DND-41 (cell line): Measurements from ENCODE around the gene KRTAP4-12.
"Not testable (repeated sequence)": the region's sequence is repeated elsewhere in the genome, so short reads cannot be mapped to it uniquely, and the experiment has no call there.

Source experiments
- ATAC-seq: fragments of 200-7000 bp; cut with Tn5 transposase; 3 replicates; pipeline ENCODE4 v1.9.1; 2021; ENCODE audit warnings: low read depth; ENCODE audit not compliant: insufficient read depth
- DNase-seq: peaks from one replicate; pipeline ENCODE4 v3.0.0-alpha.2; 2020
- H2AFZ ChIP-seq: 2 replicates; pipeline ENCODE4 v1.6.0; 2012; ENCODE audit warnings: low read depth, low read length
- H3K27ac ChIP-seq: 2 replicates; pipeline ENCODE4 v1.5.1; 2012; ENCODE audit warnings: low read length, inconsistent platforms
- H3K27me3 ChIP-seq: fragments of 200-600 bp; sonication (generic); 2 replicates; pipeline ENCODE4 v1.6.0; 2012; ENCODE audit warnings: low read length, mild to moderate bottlenecking, inconsistent platforms; ENCODE audit not compliant: insufficient read depth, poor library complexity
- H3K36me3 ChIP-seq: 2 replicates; pipeline ENCODE4 v1.5.1; 2012; ENCODE audit warnings: low read length, inconsistent platforms; ENCODE audit not compliant: insufficient read depth
- H3K4me1 ChIP-seq: 2 replicates; pipeline ENCODE4 v1.5.1; 2012; ENCODE audit warnings: mild to moderate bottlenecking, low read length; ENCODE audit not compliant: insufficient read depth
- H3K4me2 ChIP-seq: 2 replicates; pipeline ENCODE4 v1.6.0; 2012; ENCODE audit warnings: mild to moderate bottlenecking, moderate library complexity, low read length, inconsistent platforms; ENCODE audit not compliant: insufficient read depth
- H3K4me3 ChIP-seq, 2 experiments: fragments of 200-600 bp in 1 of 2; shearing (Covaris generic) in 1 of 2; 2 replicates each; pipeline ENCODE4 v1.5.1; 2012 to 2016; ENCODE audit warnings: inconsistent platforms in 2 of 2, low read length in 2 of 2, mild to moderate bottlenecking in 2 of 2, low read depth in 1 of 2, moderate library complexity in 1 of 2
- H3K79me2 ChIP-seq: 2 replicates; pipeline ENCODE4 v1.6.0; 2012; ENCODE audit warnings: low read length, inconsistent platforms; ENCODE audit not compliant: insufficient read depth
- H3K9ac ChIP-seq: 2 replicates; pipeline ENCODE4 v1.6.0; 2012; ENCODE audit warnings: low read depth, mild to moderate bottlenecking, inconsistent platforms, low read length, moderate library complexity
- H3K9me3 ChIP-seq: 2 replicates; pipeline ENCODE4 v1.5.1; 2012; ENCODE audit warnings: low read length, moderate library complexity, mild to moderate bottlenecking, inconsistent platforms; ENCODE audit not compliant: insufficient read depth, severe bottlenecking
- H4K20me1 ChIP-seq: 2 replicates; pipeline ENCODE4 v1.6.0; 2012; ENCODE audit warnings: low read length; ENCODE audit not compliant: insufficient read depth
- EZH2 ChIP-seq: IDR thresholded peaks from 3 replicates; pipeline ENCODE4 v1.6.1; 2012; ENCODE audit warnings: borderline replicate concordance, low read depth, mild to moderate bottlenecking, moderate library complexity, low read length, inconsistent platforms; ENCODE audit not compliant: severe bottlenecking
- TF ChIP-seq, protein P1 (sequence below): IDR thresholded peaks from 2 replicates; pipeline ENCODE4 v1.5.1; 2012; ENCODE audit warnings: borderline replicate concordance, low read length, moderate library complexity, mild to moderate bottlenecking; ENCODE audit not compliant: poor library complexity, severe bottlenecking; ENCODE audit errors: extremely low read depth

KRTAP4-12 gene

GRCh38 chr17:41151525-41151924 lies 27.5 kb upstream of the KRTAP4-12 start:
- no peak for DNase-seq
- no peak overlapping the region for H3K9ac ChIP-seq

GRCh38 chr17:41150026-41150425 lies 26.0 kb upstream of the KRTAP4-12 start:
- Histone ChIP-seq H3K27me3 (peaks cover 10% of the 10 kb centered on the region), H3K27ac (no peak overlapping the region), H3K4me2 (no peak overlapping the region), H4K20me1 (no peaks in the 10 kb centered on the region), H3K9me3 (no peaks in the 10 kb centered on the region), H2AFZ (no peak overlapping the region), H3K36me3 (no peaks in the 10 kb centered on the region), H3K9ac (no peak overlapping the region), H3K4me1 (no peaks in the 10 kb centered on the region), H3K4me3 (no peak overlapping the region), H3K79me2 (no peaks in the 10 kb centered on the region)
- no peak for TF ChIP-seq EZH2
- TF ChIP-seq, protein P1, sequence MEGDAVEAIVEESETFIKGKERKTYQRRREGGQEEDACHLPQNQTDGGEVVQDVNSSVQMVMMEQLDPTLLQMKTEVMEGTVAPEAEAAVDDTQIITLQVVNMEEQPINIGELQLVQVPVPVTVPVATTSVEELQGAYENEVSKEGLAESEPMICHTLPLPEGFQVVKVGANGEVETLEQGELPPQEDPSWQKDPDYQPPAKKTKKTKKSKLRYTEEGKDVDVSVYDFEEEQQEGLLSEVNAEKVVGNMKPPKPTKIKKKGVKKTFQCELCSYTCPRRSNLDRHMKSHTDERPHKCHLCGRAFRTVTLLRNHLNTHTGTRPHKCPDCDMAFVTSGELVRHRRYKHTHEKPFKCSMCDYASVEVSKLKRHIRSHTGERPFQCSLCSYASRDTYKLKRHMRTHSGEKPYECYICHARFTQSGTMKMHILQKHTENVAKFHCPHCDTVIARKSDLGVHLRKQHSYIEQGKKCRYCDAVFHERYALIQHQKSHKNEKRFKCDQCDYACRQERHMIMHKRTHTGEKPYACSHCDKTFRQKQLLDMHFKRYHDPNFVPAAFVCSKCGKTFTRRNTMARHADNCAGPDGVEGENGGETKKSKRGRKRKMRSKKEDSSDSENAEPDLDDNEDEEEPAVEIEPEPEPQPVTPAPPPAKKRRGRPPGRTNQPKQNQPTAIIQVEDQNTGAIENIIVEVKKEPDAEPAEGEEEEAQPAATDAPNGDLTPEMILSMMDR: no peak
- DNase-seq (no peak), ATAC-seq (no peak)

More at GRCh38 chr17:41151525-41151924, 27.5 kb upstream of the KRTAP4-12 start:
- no peaks in the 10 kb centered on the region for H3K36me3 ChIP-seq
- TF ChIP-seq, protein P1: no peak
- no peak for TF ChIP-seq EZH2
- H3K27ac ChIP-seq: no peak overlapping the region
- H3K4me3 ChIP-seq: no peak overlapping the region
- no peak overlapping the region for H2AFZ ChIP-seq
- H3K27me3 ChIP-seq: peaks cover 10% of the 10 kb centered on the region
- no peak for ATAC-seq
- H4K20me1 ChIP-seq: no peaks in the 10 kb centered on the region
- no peaks in the 10 kb centered on the region for H3K79me2 ChIP-seq
- no peaks in the 10 kb centered on the region for H3K4me1 ChIP-seq
- no peaks in the 10 kb centered on the region for H3K9me3 ChIP-seq
- H3K4me2 ChIP-seq: no peak overlapping the region

GRCh38 chr17:41149652-41149985 lies 25.6 kb upstream of the KRTAP4-12 start, which contains the start of gene KRTAP4-5:
KRTAP4-5 (minus strand) TSS chr17:41149825; CDS start chr17:41149767, 58 bp downstream.
- Histone ChIP-seq H3K27ac (no peak within 1 kb of the TSS), H3K27me3 (peaks cover 10% of the 10 kb centered on the region)
- no peak for TF ChIP-seq EZH2
- TF ChIP-seq, protein P1: no peak

DNA sequence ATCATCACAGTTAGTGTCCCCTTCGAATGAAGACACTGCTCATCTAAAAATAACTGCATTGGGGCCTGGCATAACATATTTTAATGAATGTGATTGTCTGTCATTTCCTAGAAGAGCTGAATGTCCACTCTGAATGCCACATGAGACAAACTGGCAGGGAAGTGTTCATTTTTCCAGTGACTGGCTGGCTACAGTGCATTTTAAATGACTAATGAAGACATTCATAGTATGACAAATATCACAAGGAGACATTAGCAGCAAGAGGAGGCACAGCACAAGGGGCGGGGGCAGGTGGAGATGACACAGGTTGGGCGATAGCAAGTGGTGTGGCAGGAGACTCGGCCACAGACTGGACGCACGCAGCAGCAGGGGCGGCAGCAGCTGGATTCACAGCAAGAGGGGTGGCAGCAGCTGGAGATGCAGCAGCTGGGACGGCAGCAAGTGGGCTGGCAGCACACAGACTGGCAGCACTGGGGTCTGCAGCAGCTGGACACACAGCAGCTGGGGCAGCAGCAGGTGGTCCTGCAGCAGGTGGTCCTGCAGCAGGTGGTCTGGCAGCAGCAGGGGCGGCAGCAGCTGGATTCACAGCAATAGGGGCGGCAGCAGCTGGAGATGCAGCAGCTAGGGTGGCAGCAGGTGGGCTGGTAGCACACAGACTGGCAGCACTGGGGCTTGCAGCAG lies 25.1 kb upstream of the KRTAP4-12 start:
- H3K4me2 ChIP-seq, H3K27me3 ChIP-seq, H3K9me3 ChIP-seq, H3K36me3 ChIP-seq, H3K4me1 ChIP-seq, H3K9ac ChIP-seq, H3K4me3 ChIP-seq, H3K27ac ChIP-seq, H2AFZ ChIP-seq, H3K79me2 ChIP-seq, ATAC-seq, DNase-seq, H4K20me1 ChIP-seq: not testable (repeated sequence)

More at GRCh38 chr17:41149652-41149985, 25.6 kb upstream of the KRTAP4-12 start, which contains the start of gene KRTAP4-5:
- no peaks in the 10 kb centered on the region for H3K9me3 ChIP-seq
- H3K79me2 ChIP-seq: no peaks in the 10 kb centered on the region
- no peak within 1 kb of the TSS for H3K4me2 ChIP-seq
- H3K36me3 ChIP-seq: no peaks in the 10 kb centered on the region
- no peak within 1 kb of the TSS for H3K9ac ChIP-seq
- H3K4me1 ChIP-seq: no peaks in the 10 kb centered on the region
- H2AFZ ChIP-seq: no peak within 1 kb of the TSS
- no peak for DNase-seq
- H3K4me3 ChIP-seq: no peak within 1 kb of the TSS
- ATAC-seq: no peak
- H4K20me1 ChIP-seq: no peaks in the 10 kb centered on the region
